Measurements from ENCODE around the gene HS6ST3.

DNA sequence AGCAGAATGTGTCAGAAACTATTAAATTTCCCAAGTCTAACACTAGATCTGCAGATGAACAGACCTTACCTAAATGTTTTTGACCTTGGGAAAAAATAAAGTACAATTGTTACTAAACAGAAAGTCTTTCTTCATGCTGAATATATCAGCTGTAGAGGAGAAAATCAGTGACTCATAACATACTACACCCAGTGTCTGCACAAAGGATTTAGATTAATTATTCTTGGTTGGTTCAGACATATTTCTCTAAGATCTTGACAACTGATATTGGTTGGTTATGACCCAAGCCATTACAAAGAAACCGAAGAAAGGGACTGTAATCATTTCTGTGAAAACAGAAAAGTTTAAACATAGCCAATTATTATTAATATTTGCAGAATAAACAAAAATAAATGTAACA, 225.1 kb downstream of the HS6ST3 start:
- TF ChIP-seq ZNF510 (CRISPR knock-in tag; IDR thresholded peaks at IDR 0.05; ENCODE audit: low read depth) (no peak), ZNF282 (IDR thresholded peaks at IDR 0.05; ENCODE audit: partially characterized antibody) (no peak), FIP1L1 (IDR thresholded peaks at IDR 0.05; ENCODE audit: borderline replicate concordance, insufficient read depth, low read depth, low read length) (no peak)
